Astrocyte (in vitro differentiated cells and primary cell): ENCODE measurements around the gene RAB35.

Experiments used
- CTCF ChIP-seq: IDR thresholded peaks from 2 replicates; pipeline ENCODE4 v1.5.1; 2011; ENCODE audit warnings: low read depth, mild to moderate bottlenecking, inconsistent platforms, low read length, moderate library complexity; ENCODE audit not compliant: insufficient read depth
- EZH2 ChIP-seq: IDR thresholded peaks from 2 replicates; pipeline ENCODE4 v1.6.1; 2012; ENCODE audit warnings: mild to moderate bottlenecking, low read length, inconsistent platforms; ENCODE audit not compliant: insufficient read depth

GRCh38 chr12:120106151-120106550, 10.4 kb downstream of the RAB35 start:
- TF ChIP-seq EZH2, result no peak
- no peak for TF ChIP-seq CTCF
